ENCODE measurements around the gene SMIM36.

DNA sequence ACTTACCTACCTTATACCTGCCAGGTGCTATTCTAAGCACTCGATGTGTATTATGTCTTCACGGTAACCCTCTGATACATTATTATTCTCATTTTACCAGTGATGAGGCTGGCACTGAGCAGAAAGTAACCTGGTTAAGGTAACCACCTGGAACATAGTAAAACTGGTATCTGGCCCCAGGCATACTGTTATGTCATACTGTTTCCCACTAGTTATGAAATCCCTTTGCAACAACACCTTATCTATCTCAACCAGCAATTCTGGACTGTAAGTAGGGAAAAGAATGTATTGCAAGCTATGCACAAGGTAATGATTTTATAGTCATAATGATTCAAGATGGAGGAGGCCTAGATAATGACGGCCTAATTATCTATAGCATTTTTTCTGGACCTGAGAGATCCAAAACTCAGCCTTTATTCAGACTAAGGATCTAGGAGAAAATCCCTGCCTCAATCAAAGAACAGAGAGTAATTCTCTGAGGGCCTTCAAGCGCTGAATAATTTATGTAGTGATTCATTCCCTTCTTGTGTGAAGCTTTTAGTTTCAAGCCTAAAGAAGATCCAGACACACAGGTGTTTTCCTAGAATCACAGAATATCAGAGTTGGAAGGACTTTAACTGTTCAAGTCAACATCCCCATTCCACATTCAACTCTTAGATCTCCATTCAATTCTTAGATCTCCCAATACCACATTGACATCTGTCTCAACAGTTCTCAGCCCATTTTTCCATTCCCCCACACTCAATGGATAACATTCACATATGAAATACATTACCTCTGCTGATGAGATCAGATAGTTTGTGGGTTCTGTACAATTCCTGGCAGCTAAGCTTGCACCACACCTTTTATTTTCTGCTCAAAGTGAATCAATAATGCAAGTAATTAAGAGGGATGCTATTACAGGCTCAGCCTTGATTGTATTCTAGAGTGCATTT is 74.8 kb downstream of the SMIM36 start:
- TF ChIP-seq, protein P1, sequence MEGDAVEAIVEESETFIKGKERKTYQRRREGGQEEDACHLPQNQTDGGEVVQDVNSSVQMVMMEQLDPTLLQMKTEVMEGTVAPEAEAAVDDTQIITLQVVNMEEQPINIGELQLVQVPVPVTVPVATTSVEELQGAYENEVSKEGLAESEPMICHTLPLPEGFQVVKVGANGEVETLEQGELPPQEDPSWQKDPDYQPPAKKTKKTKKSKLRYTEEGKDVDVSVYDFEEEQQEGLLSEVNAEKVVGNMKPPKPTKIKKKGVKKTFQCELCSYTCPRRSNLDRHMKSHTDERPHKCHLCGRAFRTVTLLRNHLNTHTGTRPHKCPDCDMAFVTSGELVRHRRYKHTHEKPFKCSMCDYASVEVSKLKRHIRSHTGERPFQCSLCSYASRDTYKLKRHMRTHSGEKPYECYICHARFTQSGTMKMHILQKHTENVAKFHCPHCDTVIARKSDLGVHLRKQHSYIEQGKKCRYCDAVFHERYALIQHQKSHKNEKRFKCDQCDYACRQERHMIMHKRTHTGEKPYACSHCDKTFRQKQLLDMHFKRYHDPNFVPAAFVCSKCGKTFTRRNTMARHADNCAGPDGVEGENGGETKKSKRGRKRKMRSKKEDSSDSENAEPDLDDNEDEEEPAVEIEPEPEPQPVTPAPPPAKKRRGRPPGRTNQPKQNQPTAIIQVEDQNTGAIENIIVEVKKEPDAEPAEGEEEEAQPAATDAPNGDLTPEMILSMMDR (IDR thresholded peaks at IDR 0.05; ENCODE audit: insufficient read depth, low read length, poor library complexity, severe bottlenecking), result no peak
- no peak for TF ChIP-seq EZH2phosphoT487 (conservative IDR thresholded peaks at IDR 0.05; ENCODE audit: low read length)

Measured in SU-DHL-6 (cell line).